Measurements from ENCODE around the gene GBA2. TPM values are rescaled to one million over a fixed set of nuclear protein-coding genes. Genes with fewer than 3 reads are reported as not detected.

GBA2 gene
- total RNA-seq, 1 experiment from 2014 or later = 63.6 TPM

DNA sequence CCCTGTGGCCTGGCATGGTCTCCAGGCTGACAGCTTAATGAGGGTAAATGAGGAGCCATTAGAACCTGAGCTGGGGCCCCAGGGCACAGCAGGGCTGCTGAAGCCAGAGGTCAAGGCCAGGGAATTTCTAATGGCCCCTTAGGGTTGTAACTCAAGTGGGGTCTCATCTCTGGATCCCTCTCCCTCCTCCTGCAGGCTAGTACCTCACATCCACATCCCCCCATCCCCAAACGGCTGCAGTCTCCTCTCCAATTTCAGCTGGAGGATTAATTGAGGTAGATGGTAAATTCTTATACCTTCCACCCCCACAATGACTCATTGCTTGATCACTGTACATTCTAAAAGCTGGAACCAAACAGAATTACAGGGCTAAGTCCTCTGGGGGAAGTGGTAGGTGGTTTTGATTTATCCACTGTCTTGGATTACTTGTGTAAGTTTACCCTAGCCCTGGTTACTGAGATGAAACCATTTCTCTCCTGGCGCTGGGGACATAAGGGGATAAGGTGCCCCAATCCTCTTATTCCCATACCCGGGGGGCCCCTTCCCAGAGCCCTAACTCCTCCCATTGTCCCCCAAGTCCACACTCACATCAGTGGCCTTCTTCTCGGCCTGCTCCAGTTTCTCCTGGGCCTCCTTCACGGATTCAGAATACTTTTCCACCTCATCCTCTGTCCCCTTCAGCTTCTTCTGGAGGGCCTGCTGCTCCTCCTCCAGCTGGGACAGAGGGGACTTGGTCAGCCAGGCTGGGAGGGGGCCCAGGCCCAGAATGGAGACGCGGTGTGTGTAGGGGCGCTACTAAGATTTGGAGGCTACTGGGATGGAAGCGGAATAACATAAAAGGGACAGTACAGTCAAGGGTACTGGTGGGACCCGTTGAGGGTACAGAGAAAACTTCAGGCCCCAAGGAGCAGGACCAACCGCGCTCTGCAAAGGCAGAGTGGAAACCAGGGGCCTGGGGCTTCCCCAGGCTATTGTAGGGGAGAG is 60.2 kb downstream of the GBA2 start:
- Histone ChIP-seq H3K27ac (ENCODE audit: low read depth, low read length) (peak overlapping the region; percentile 97), H3K4me3 (replicated peaks in 1 of 2; ENCODE audit: low read depth in 1 of 2, low read length in 2 of 2) (peak overlapping the region; percentile 83 to 90)

More for the DNA sequence above, 60.2 kb downstream of the GBA2 start:
- no peak overlapping the region for H2AFZ ChIP-seq (ENCODE audit: low read depth, low read length, poor library complexity, severe bottlenecking)
- CTCF ChIA-PET = interaction anchor here (1.3 to 2.3 kb wide), 2 partner anchors 8 to 25 kb away, joined by 3 to 15 read pairs; partner anchors contain the start of gene ARHGEF39
- TF ChIP-seq CEBPB (IDR thresholded peaks at IDR 0.05; ENCODE audit: low read depth) (no peak), POLR2A (IDR thresholded peaks at IDR 0.05; ENCODE audit: borderline replicate concordance, extremely low read depth, insufficient read depth, insufficient read length) (no peak), ZFX (IDR thresholded peaks at IDR 0.05) (no peak), POLR2AphosphoS5 (IDR thresholded peaks at IDR 0.05; ENCODE audit: low read depth, low read length) (peak; percentile 78), SRF (IDR thresholded peaks at IDR 0.05; ENCODE audit: low read depth) (no peak), SIN3A (IDR thresholded peaks at IDR 0.05; ENCODE audit: low read depth) (no peak), RAD21 (IDR thresholded peaks at IDR 0.05; ENCODE audit: low read depth) (no peak)
- TF ChIP-seq, protein P1, sequence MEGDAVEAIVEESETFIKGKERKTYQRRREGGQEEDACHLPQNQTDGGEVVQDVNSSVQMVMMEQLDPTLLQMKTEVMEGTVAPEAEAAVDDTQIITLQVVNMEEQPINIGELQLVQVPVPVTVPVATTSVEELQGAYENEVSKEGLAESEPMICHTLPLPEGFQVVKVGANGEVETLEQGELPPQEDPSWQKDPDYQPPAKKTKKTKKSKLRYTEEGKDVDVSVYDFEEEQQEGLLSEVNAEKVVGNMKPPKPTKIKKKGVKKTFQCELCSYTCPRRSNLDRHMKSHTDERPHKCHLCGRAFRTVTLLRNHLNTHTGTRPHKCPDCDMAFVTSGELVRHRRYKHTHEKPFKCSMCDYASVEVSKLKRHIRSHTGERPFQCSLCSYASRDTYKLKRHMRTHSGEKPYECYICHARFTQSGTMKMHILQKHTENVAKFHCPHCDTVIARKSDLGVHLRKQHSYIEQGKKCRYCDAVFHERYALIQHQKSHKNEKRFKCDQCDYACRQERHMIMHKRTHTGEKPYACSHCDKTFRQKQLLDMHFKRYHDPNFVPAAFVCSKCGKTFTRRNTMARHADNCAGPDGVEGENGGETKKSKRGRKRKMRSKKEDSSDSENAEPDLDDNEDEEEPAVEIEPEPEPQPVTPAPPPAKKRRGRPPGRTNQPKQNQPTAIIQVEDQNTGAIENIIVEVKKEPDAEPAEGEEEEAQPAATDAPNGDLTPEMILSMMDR (IDR thresholded peaks at IDR 0.05 in 2 of 3, conservative IDR thresholded peaks at IDR 0.05 in 1 of 3; ENCODE audit: borderline replicate concordance in 1 of 3, insufficient read depth in 1 of 3, low read depth in 2 of 3, low read length in 2 of 3) = no peak
- TF ChIP-seq, protein P2, sequence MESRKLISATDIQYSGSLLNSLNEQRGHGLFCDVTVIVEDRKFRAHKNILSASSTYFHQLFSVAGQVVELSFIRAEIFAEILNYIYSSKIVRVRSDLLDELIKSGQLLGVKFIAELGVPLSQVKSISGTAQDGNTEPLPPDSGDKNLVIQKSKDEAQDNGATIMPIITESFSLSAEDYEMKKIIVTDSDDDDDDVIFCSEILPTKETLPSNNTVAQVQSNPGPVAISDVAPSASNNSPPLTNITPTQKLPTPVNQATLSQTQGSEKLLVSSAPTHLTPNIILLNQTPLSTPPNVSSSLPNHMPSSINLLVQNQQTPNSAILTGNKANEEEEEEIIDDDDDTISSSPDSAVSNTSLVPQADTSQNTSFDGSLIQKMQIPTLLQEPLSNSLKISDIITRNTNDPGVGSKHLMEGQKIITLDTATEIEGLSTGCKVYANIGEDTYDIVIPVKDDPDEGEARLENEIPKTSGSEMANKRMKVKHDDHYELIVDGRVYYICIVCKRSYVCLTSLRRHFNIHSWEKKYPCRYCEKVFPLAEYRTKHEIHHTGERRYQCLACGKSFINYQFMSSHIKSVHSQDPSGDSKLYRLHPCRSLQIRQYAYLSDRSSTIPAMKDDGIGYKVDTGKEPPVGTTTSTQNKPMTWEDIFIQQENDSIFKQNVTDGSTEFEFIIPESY (IDR thresholded peaks at IDR 0.05; ENCODE audit: extremely low read depth, insufficient replicate concordance, low read length) = no peak
- ATAC-seq (peak; percentile 9), DNase-seq (ENCODE audit: low read depth, low spot score) (peak; percentile 33)
- H3K27me3 ChIP-seq (ENCODE audit: insufficient read depth, low read length) = no peaks in the 10 kb centered on the region
- peak overlapping the region; percentile 96 for H3K9ac ChIP-seq (ENCODE audit: low read length)
- no peaks in the 10 kb centered on the region for H3K9me2 ChIP-seq (ENCODE audit: insufficient read depth)
- peaks cover 18 to 30% of the 10 kb centered on the region in 2 experiments for H3K4me1 ChIP-seq (ENCODE audit: control insufficient read depth in 1 of 2, insufficient read depth in 2 of 2, low read length in 2 of 2)
- POLR2A ChIA-PET = interaction anchor here (0.9 to 4.2 kb wide), 5 partner anchors 8 to 44 kb away, joined by 3 to 16 read pairs (median 5); partner anchors contain the start of genes ARHGEF39, CCDC107, CREB3 and RMRP
- TSS peak; percentile 92 for BruUV-seq (replicated peaks)
- peak overlapping the region; percentile 90 for H3K4me2 ChIP-seq (ENCODE audit: low read length)
- intact Hi-C loops (cut with micrococcal nuclease) = no loop called here
- H3K36me3 ChIP-seq (ENCODE audit: control insufficient read depth in 1 of 2, insufficient read depth in 2 of 2, low read length in 2 of 2) = peaks cover 31 to 42% of the 10 kb centered on the region in 2 experiments; a peak in 3 of 4 replicates
- peaks cover 45% of the 10 kb centered on the region for H3K79me2 ChIP-seq (ENCODE audit: insufficient read depth, low read length)
- H3K9me3 ChIP-seq (ENCODE audit: control insufficient read depth in 1 of 2, insufficient read depth in 1 of 2, low read depth in 1 of 2, low read length in 2 of 2) = no peaks in the 10 kb centered on the region
- no peaks in the 10 kb centered on the region for H4K20me1 ChIP-seq (ENCODE audit: insufficient read depth)
- RAD21 ChIA-PET (ENCODE audit: low non-redundant PET in 1 of 2, low total read pairs in 2 of 2, uncharacterized antibody in 2 of 2, unreplicated experiment in 2 of 2) = interaction anchor here (0.6 to 1.2 kb wide), 2 partner anchors 31 to 60 kb away, joined by 3 to 5 read pairs; partner anchors contain the start of genes CCDC107 (in 1 of the 2), GBA2 (in 1 of the 2), RGP1 (in 1 of the 2) and RMRP (in 1 of the 2)
